Measurements from ENCODE around the gene CDK14. TPM values are rescaled to one million over a fixed set of nuclear protein-coding genes. Genes with fewer than 3 reads are reported as not detected.

Gene CDK14
- total RNA-seq, 2 donors from 2014 or later, result 8.7 to 13.4 TPM

GRCh38 chr7:90621747-90622140, 25.6 kb downstream of the CDK14 start:
- no peaks in the 10 kb centered on the region for H3K36me3 Mint-ChIP-seq (ENCODE audit: low read depth)
- Histone ChIP-seq H3K4me1 (ENCODE audit: control insufficient read depth, insufficient read depth, low read length) (peaks cover 22% of the 10 kb centered on the region), H3K27ac (ENCODE audit: low read depth, low read length) (peak overlapping the region; percentile 55), H3K4me3 (ENCODE audit: low read length) (no peak overlapping the region), H3K36me3 (ENCODE audit: control insufficient read depth, insufficient read depth, low read length) (no peaks in the 10 kb centered on the region), H3K9me3 (ENCODE audit: control insufficient read depth, low read length) (no peaks in the 10 kb centered on the region), H3K9ac (ENCODE audit: extremely low read depth, low read length, poor library complexity, severe bottlenecking) (no peak overlapping the region), H3K27me3 (ENCODE audit: control insufficient read depth, insufficient read depth, low read length, poor library complexity, severe bottlenecking) (no peaks in the 10 kb centered on the region)
- peaks cover 56% of the 10 kb centered on the region for H3K4me1 Mint-ChIP-seq
- H3K27me3 Mint-ChIP-seq (ENCODE audit: insufficient read depth), result peaks cover 16% of the 10 kb centered on the region
- no peak overlapping the region for H3K4me3 Mint-ChIP-seq
- 0 to 53% methylated on average over 1 to 4 of the region's 4 CpGs for WGBS, 2 experiments (ENCODE audit: insufficient coverage in 1 of 2, insufficient read length in 1 of 2)
- no peak overlapping the region for H3K27ac Mint-ChIP-seq
- no peaks in the 10 kb centered on the region for H3K9me3 Mint-ChIP-seq
- DNase-seq, result no peak
- no peak for TF ChIP-seq CTCF (conservative IDR thresholded peaks at IDR 0.05)

- no CpG with 5 or more reads among the region's 2 CpGs for WGBS, 2 experiments (ENCODE audit: insufficient coverage in 1 of 2, insufficient read length in 1 of 2)
- peaks cover 22% of the 10 kb centered on the region for H3K4me1 ChIP-seq (ENCODE audit: control insufficient read depth, insufficient read depth, low read length)
- no peak overlapping the region for H3K4me3 ChIP-seq (ENCODE audit: low read length)
- no peaks in the 10 kb centered on the region for H3K36me3 ChIP-seq (ENCODE audit: control insufficient read depth, insufficient read depth, low read length)
- H3K27ac ChIP-seq (ENCODE audit: low read depth, low read length), result no peak overlapping the region
- no peak overlapping the region for H3K9ac ChIP-seq (ENCODE audit: extremely low read depth, low read length, poor library complexity, severe bottlenecking)
- no peak for TF ChIP-seq CTCF (conservative IDR thresholded peaks at IDR 0.05)
- Mint-ChIP-seq H3K27ac (no peak overlapping the region), H3K9me3 (no peaks in the 10 kb centered on the region), H3K4me1 (peaks cover 52% of the 10 kb centered on the region), H3K27me3 (ENCODE audit: insufficient read depth) (peaks cover 16% of the 10 kb centered on the region), H3K4me3 (no peak overlapping the region), H3K36me3 (ENCODE audit: low read depth) (no peaks in the 10 kb centered on the region)
- DNase-seq, result no peak
- H3K9me3 ChIP-seq (ENCODE audit: control insufficient read depth, low read length), result no peaks in the 10 kb centered on the region
- H3K27me3 ChIP-seq (ENCODE audit: control insufficient read depth, insufficient read depth, low read length, poor library complexity, severe bottlenecking), result no peaks in the 10 kb centered on the region
Observed at GRCh38 chr7:90622670-90623069, 26.5 kb downstream of the CDK14 start.

- DNase-seq, result no peak
- Mint-ChIP-seq H3K36me3 (ENCODE audit: low read depth) (no peaks in the 10 kb centered on the region), H3K27me3 (ENCODE audit: insufficient read depth) (peaks cover 14% of the 10 kb centered on the region), H3K4me3 (no peak overlapping the region), H3K4me1 (peaks cover 40% of the 10 kb centered on the region), H3K9me3 (no peaks in the 10 kb centered on the region), H3K27ac (no peak overlapping the region)
- H3K9ac ChIP-seq (ENCODE audit: extremely low read depth, low read length, poor library complexity, severe bottlenecking), result no peak overlapping the region
- no peaks in the 10 kb centered on the region for H3K36me3 ChIP-seq (ENCODE audit: control insufficient read depth, insufficient read depth, low read length)
- peaks cover 22% of the 10 kb centered on the region for H3K4me1 ChIP-seq (ENCODE audit: control insufficient read depth, insufficient read depth, low read length)
- H3K27ac ChIP-seq (ENCODE audit: low read depth, low read length), result peak overlapping the region; percentile 40
- TF ChIP-seq CTCF (conservative IDR thresholded peaks at IDR 0.05), result no peak
- WGBS, 2 experiments (ENCODE audit: insufficient coverage in 1 of 2, insufficient read length in 1 of 2), result 73 to 83% methylated on average over 3 to 4 of the region's 5 CpGs
- H3K9me3 ChIP-seq (ENCODE audit: control insufficient read depth, low read length), result no peaks in the 10 kb centered on the region
- no peak overlapping the region for H3K4me3 ChIP-seq (ENCODE audit: low read length)
- no peaks in the 10 kb centered on the region for H3K27me3 ChIP-seq (ENCODE audit: control insufficient read depth, insufficient read depth, low read length, poor library complexity, severe bottlenecking)
Observed at GRCh38 chr7:90624225-90624911, 28.2 kb downstream of the CDK14 start.
